ENCODE measurements around the gene PLCB4. TPM values are rescaled to one million over a fixed set of nuclear protein-coding genes. Genes with fewer than 3 reads are reported as not detected.

PLCB4 gene
- total and polyA plus RNA-seq, 2 donors (not counting 1 experiment from before 2014, with no cell fraction given), result 7.3 to 13.7 TPM

GRCh38 chr20:9119776-9120175 is 50.9 kb downstream of the PLCB4 start:
- Histone ChIP-seq H3K4me1 (ENCODE audit: control insufficient read depth, extremely low read depth, insufficient read depth, low read length) (no peaks in the 10 kb centered on the region), H3K4me3 (replicated peaks in 1 of 4; ENCODE audit: control extremely low read depth in 1 of 4, insufficient read depth in 1 of 4, low read depth in 3 of 4, low read length in 4 of 4) (no peak overlapping the region), H3K9me3 (ENCODE audit: control insufficient read depth, insufficient read depth, low read depth, low read length) (no peaks in the 10 kb centered on the region), H3K9ac (ENCODE audit: insufficient read depth, low read length) (no peak overlapping the region), H3K4me2 (ENCODE audit: extremely low read depth, insufficient read depth, low read length) (no peak overlapping the region), H4K20me1 (ENCODE audit: control insufficient read depth, extremely low read depth, insufficient read depth, low read length) (no peaks in the 10 kb centered on the region), H3K27me3 (ENCODE audit: control insufficient read depth, insufficient read depth, low read length) (no peaks in the 10 kb centered on the region), H3K27ac (ENCODE audit: insufficient read depth, low read length) (no peak overlapping the region), H2AFZ (ENCODE audit: low read length) (no peak overlapping the region), H3K36me3 (ENCODE audit: control insufficient read depth, insufficient read depth, low read length) (no peaks in the 10 kb centered on the region), H3K79me2 (ENCODE audit: control insufficient read depth, insufficient read depth, low read length) (no peaks in the 10 kb centered on the region)
- TF ChIP-seq EZH2 (IDR thresholded peaks at IDR 0.05; ENCODE audit: low read length, missing control alignments), result no peak
- TF ChIP-seq, protein P1, sequence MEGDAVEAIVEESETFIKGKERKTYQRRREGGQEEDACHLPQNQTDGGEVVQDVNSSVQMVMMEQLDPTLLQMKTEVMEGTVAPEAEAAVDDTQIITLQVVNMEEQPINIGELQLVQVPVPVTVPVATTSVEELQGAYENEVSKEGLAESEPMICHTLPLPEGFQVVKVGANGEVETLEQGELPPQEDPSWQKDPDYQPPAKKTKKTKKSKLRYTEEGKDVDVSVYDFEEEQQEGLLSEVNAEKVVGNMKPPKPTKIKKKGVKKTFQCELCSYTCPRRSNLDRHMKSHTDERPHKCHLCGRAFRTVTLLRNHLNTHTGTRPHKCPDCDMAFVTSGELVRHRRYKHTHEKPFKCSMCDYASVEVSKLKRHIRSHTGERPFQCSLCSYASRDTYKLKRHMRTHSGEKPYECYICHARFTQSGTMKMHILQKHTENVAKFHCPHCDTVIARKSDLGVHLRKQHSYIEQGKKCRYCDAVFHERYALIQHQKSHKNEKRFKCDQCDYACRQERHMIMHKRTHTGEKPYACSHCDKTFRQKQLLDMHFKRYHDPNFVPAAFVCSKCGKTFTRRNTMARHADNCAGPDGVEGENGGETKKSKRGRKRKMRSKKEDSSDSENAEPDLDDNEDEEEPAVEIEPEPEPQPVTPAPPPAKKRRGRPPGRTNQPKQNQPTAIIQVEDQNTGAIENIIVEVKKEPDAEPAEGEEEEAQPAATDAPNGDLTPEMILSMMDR (conservative IDR thresholded peaks at IDR 0.05 in 1 of 2, IDR thresholded peaks at IDR 0.05 in 1 of 2; ENCODE audit: low read depth in 1 of 2, low read length in 2 of 2), result no peak
- peak in 1 of 2 donors; percentile 17 for DNase-seq (ENCODE audit: low read depth in 2 of 2)

GRCh38 chr20:9121211-9121610 is 52.3 kb downstream of the PLCB4 start:
- no peak for DNase-seq (ENCODE audit: low read depth in 2 of 2)
- Histone ChIP-seq H3K4me2 (ENCODE audit: extremely low read depth, insufficient read depth, low read length) (no peak overlapping the region), H3K9ac (ENCODE audit: insufficient read depth, low read length) (no peak overlapping the region), H3K9me3 (ENCODE audit: control insufficient read depth, insufficient read depth, low read depth, low read length) (no peaks in the 10 kb centered on the region), H4K20me1 (ENCODE audit: control insufficient read depth, extremely low read depth, insufficient read depth, low read length) (no peaks in the 10 kb centered on the region), H3K27ac (ENCODE audit: insufficient read depth, low read length) (no peak overlapping the region), H3K36me3 (ENCODE audit: control insufficient read depth, insufficient read depth, low read length) (no peaks in the 10 kb centered on the region), H3K27me3 (ENCODE audit: control insufficient read depth, insufficient read depth, low read length) (no peaks in the 10 kb centered on the region), H3K79me2 (ENCODE audit: control insufficient read depth, insufficient read depth, low read length) (no peaks in the 10 kb centered on the region), H2AFZ (ENCODE audit: low read length) (no peak overlapping the region), H3K4me3 (replicated peaks in 1 of 4; ENCODE audit: control extremely low read depth in 1 of 4, insufficient read depth in 1 of 4, low read depth in 3 of 4, low read length in 4 of 4) (no peak overlapping the region), H3K4me1 (ENCODE audit: control insufficient read depth, extremely low read depth, insufficient read depth, low read length) (no peaks in the 10 kb centered on the region)
- TF ChIP-seq, protein P1 (conservative IDR thresholded peaks at IDR 0.05 in 1 of 2, IDR thresholded peaks at IDR 0.05 in 1 of 2; ENCODE audit: low read depth in 1 of 2, low read length in 2 of 2), result no peak
- TF ChIP-seq EZH2 (IDR thresholded peaks at IDR 0.05; ENCODE audit: low read length, missing control alignments), result no peak

DNA sequence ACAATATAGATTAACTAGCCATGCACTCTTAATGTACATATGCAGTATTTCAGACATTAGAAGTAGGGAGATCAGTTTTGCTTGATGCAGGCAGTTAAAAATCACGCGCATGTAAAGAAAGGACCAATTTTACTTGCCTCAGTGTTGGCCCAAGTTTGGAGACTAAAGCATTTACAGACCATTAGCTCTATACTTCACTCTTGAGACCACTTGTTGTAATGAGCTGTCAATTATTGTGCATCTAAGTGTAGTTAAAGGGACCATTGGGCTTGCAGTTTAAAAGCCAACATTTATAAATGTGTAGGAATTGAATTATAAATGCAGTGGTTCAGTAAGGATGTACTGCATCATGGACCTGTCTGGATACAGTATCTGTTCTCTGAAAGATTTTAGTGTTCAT is 53.7 kb downstream of the PLCB4 start:
- no peaks in the 10 kb centered on the region for H3K9me3 ChIP-seq (ENCODE audit: control insufficient read depth, insufficient read depth, low read depth, low read length)
- H3K4me2 ChIP-seq (ENCODE audit: extremely low read depth, insufficient read depth, low read length), result no peak overlapping the region
- no peak for TF ChIP-seq EZH2 (IDR thresholded peaks at IDR 0.05; ENCODE audit: low read length, missing control alignments)
- TF ChIP-seq, protein P1 (conservative IDR thresholded peaks at IDR 0.05 in 1 of 2, IDR thresholded peaks at IDR 0.05 in 1 of 2; ENCODE audit: low read depth in 1 of 2, low read length in 2 of 2), result no peak
- H3K27me3 ChIP-seq (ENCODE audit: control insufficient read depth, insufficient read depth, low read length), result no peaks in the 10 kb centered on the region
- H3K4me1 ChIP-seq (ENCODE audit: control insufficient read depth, extremely low read depth, insufficient read depth, low read length), result no peaks in the 10 kb centered on the region
- no peaks in the 10 kb centered on the region for H4K20me1 ChIP-seq (ENCODE audit: control insufficient read depth, extremely low read depth, insufficient read depth, low read length)
- H3K27ac ChIP-seq (ENCODE audit: insufficient read depth, low read length), result no peak overlapping the region
- no peak for DNase-seq (ENCODE audit: low read depth in 2 of 2)
- no peaks in the 10 kb centered on the region for H3K79me2 ChIP-seq (ENCODE audit: control insufficient read depth, insufficient read depth, low read length)
- no peak overlapping the region for H3K9ac ChIP-seq (ENCODE audit: insufficient read depth, low read length)
- H3K36me3 ChIP-seq (ENCODE audit: control insufficient read depth, insufficient read depth, low read length), result no peaks in the 10 kb centered on the region
- no peak overlapping the region for H2AFZ ChIP-seq (ENCODE audit: low read length)
- H3K4me3 ChIP-seq (replicated peaks in 1 of 4; ENCODE audit: control extremely low read depth in 1 of 4, insufficient read depth in 1 of 4, low read depth in 3 of 4, low read length in 4 of 4), result no peak overlapping the region

Data from fibroblast of lung (primary cell).